Type B pancreatic cell (in vitro differentiated cells): ENCODE data around the gene COMT. TPM values are rescaled to one million over a fixed set of nuclear protein-coding genes. Genes with fewer than 3 reads are reported as not detected.

ENCODE experiments used
- DNase-seq: peaks from one replicate; pipeline ENCODE4 v3.0.0; 2021; ENCODE audit warnings: mixed read lengths; ENCODE audit not compliant: unreplicated experiment; ENCODE audit errors: extremely low spot score
- H3K27ac Mint-ChIP-seq: 2 replicates; pipeline ENCODE4 v1.8.0; 2021; ENCODE audit warnings: mild to moderate bottlenecking, mixed read lengths
- H3K27me3 Mint-ChIP-seq: 2 replicates; pipeline ENCODE4 v1.8.0; 2021; ENCODE audit warnings: mixed read lengths
- H3K36me3 Mint-ChIP-seq: 2 replicates; pipeline ENCODE4 v1.8.0; 2021; ENCODE audit warnings: mixed read lengths
- H3K4me1 Mint-ChIP-seq: one replicate; pipeline ENCODE4 v1.8.0; 2021; ENCODE audit warnings: mixed read lengths; ENCODE audit not compliant: unreplicated experiment
- H3K4me3 Mint-ChIP-seq: 2 replicates; pipeline ENCODE4 v1.8.0; 2021; ENCODE audit warnings: mild to moderate bottlenecking, mixed read lengths
- H3K9me3 Mint-ChIP-seq: 2 replicates; pipeline ENCODE4 v1.8.0; 2021; ENCODE audit warnings: mixed read lengths
- total RNA-seq: library from RNA; stranded (reverse); gene quantifications from 2 replicates; pipeline ENCODE4 v1.2.1, GENCODE V29; 2021; ENCODE audit warnings: low replicate concordance
- TF ChIP-seq, protein P1 (sequence below): fragments of 200-600 bp; sonication (generic); conservative IDR thresholded peaks from 2 replicates; pipeline ENCODE4 v1.5.0; 2021; ENCODE audit warnings: antibody characterized with exemption, mild to moderate bottlenecking

The COMT gene
- total RNA-seq, 1 donor from 2014 or later, result 87.4 TPM

DNA sequence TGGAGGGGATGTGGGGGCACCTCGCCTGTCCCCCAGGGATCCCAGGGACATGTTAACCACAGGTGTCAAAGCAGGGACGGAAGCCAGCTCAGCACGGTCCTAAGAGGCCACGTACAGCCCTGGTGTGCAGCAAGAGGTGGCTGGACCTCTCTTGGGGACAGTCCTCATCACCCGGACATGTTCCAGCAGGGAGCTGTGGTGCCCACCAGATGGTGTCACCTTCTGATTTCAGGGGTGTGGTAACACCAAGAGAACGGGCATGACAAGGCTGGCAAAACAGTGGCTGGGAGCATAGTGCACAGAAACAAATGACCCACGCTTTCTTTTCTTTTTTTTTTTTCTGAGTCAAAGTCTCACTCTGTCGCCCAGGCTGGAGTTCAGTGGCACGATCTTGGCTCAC is 25.6 kb upstream of the COMT start:
- Mint-ChIP-seq H3K27me3 (peaks cover 3% of the 10 kb centered on the region), H3K36me3 (peaks cover 12% of the 10 kb centered on the region), H3K27ac (no peak overlapping the region), H3K9me3 (no peaks in the 10 kb centered on the region), H3K4me1 (no peaks in the 10 kb centered on the region), H3K4me3 (no peak overlapping the region)
- no peak for DNase-seq
- TF ChIP-seq, protein P1, sequence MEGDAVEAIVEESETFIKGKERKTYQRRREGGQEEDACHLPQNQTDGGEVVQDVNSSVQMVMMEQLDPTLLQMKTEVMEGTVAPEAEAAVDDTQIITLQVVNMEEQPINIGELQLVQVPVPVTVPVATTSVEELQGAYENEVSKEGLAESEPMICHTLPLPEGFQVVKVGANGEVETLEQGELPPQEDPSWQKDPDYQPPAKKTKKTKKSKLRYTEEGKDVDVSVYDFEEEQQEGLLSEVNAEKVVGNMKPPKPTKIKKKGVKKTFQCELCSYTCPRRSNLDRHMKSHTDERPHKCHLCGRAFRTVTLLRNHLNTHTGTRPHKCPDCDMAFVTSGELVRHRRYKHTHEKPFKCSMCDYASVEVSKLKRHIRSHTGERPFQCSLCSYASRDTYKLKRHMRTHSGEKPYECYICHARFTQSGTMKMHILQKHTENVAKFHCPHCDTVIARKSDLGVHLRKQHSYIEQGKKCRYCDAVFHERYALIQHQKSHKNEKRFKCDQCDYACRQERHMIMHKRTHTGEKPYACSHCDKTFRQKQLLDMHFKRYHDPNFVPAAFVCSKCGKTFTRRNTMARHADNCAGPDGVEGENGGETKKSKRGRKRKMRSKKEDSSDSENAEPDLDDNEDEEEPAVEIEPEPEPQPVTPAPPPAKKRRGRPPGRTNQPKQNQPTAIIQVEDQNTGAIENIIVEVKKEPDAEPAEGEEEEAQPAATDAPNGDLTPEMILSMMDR, result no peak

DNA sequence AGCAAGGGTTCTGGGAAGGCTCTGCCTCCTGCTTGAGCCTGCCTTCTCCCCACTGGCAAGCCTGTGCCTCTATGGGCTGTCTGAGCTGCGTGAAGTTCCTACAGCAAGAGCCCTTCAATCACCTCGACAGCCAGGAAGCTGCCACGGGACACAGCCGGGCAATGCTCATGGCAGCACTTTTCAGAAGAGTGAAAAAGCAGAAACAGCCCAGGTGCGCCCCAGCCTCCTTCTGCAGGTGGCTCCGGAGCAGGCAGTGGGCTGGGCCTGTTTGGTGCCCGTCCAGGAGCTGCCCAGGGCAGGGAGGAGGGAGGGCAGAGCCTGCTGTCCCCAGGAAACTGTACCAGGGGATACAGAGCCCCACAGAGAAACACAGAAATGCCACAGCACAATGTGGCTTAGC is 24.6 kb upstream of the COMT start:
- H3K4me3 Mint-ChIP-seq, result no peak overlapping the region
- peaks cover 3% of the 10 kb centered on the region for H3K27me3 Mint-ChIP-seq
- H3K9me3 Mint-ChIP-seq, result no peaks in the 10 kb centered on the region
- H3K27ac Mint-ChIP-seq, result no peak overlapping the region
- no peak for DNase-seq
- no peaks in the 10 kb centered on the region for H3K4me1 Mint-ChIP-seq
- TF ChIP-seq, protein P1, result no peak
- H3K36me3 Mint-ChIP-seq, result peaks cover 12% of the 10 kb centered on the region

DNA sequence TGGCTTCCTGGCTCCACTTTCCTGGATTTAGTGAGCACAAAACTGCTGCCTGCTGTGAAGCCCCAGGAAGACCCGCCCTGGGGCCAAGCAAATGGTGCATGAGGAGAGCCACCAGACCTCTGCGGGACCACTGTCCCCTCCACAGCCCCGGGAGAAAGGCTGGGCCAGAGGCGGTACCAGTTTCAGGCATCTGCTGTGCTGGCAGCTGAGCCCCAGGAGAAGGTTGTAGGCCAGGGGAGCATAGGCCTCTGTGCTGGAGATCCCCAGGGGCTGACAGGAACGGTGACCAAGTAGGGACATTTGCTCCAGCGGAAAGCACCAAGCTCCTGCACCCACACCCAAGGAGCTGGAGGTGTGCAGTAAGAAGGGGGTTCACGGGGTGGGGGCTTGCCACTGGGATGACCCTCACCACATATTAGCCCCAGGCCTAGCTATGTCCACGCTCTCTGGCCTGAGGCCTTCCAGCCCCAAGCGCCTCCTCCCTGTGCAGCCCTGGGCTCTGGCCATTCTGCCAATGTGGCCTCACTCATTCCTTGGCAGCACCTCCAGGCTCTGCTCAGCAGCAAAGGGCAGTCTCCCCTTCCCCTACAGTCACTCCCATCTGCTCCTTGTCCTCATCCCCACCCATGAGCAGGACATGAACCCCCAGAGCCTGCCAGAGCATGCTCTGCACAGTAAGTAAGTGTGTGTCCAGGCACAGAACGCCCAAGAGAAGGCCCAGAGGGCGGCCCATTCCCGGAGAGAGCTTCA is 24.0 kb upstream of the COMT start:
- TF ChIP-seq, protein P1, result no peak
- peaks cover 3% of the 10 kb centered on the region for H3K27me3 Mint-ChIP-seq

DNA sequence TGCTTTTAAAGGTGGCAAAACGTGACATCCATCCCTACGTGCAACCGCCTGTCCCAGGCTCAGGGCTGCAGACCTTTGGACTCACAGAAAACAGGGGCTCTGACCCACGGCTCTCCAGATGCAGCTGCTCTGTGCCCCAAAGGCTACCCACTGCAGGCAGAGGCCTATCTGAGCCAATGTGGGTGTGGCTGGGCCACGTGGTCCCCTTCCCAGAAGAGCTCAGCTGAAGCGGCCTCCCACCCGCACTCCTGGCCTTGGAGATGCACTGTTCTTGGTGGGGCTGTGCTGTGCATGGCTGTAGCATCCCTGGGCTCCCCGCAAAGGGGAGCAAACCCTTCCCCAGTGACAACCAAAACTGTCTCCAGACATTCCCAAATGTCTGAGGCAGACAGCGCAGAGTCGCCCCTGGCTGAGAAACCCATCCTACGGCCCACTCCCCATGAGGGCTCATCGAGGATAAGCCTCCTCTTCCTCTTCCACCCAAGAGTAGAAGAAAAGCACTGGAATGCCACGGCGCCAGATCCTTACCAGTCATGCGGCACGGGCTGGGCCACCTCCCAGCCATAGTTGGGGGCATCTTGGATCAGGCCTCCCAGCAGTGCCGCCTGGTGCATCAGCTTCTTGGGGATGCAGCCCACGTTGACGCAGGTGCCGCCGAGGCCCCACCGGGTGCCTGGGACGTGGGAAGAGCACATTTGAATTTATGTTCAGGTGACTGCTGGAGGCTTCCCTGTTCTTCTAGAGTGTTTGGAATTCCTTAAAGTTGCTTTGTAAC is 23.1 kb upstream of the COMT start:
- DNase-seq, result no peak
- TF ChIP-seq, protein P1, result no peak
- Mint-ChIP-seq H3K4me3 (no peak overlapping the region), H3K27ac (no peak overlapping the region), H3K4me1 (no peaks in the 10 kb centered on the region), H3K9me3 (no peaks in the 10 kb centered on the region), H3K36me3 (peaks cover 12% of the 10 kb centered on the region), H3K27me3 (peaks cover 3% of the 10 kb centered on the region)

More for the DNA sequence above, 24.0 kb upstream of the COMT start:
- Mint-ChIP-seq H3K4me1 (no peaks in the 10 kb centered on the region), H3K27ac (no peak overlapping the region), H3K4me3 (no peak overlapping the region), H3K36me3 (peaks cover 12% of the 10 kb centered on the region), H3K9me3 (no peaks in the 10 kb centered on the region)
- DNase-seq, result no peak

DNA sequence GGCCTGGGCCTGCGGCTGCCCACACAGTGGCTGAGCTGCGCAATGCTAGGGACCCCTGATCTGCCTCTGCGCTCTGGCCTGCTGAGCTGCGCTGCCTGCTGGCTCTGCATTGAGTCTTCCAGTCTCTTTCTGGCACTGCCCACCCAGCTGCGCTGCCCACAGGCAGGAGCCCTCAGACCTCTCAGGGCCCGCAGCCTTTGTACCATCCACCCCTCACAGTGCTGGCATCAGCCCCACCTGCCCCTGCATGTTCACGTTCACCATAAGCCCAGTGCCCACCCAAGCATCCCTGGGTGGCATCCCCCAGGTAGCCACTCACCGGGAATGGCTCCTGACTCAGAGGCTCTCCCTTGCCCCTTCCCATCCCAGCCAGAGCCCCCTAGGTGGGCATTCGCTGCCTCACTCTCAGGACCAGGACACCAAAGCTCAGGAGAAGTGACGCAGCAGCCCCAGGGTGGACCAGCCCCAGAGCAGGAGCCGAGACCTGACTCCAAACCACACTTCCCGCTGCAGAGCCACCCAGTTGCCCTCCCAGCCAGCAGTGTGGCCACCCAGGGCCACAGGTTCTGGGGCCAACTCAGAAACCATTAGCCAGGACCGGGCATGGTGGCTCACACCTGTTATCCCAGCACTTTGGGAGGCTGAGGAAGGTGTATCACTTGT is 21.7 kb upstream of the COMT start:
- Mint-ChIP-seq H3K27me3 (no peaks in the 10 kb centered on the region), H3K4me3 (no peak overlapping the region), H3K27ac (no peak overlapping the region), H3K9me3 (no peaks in the 10 kb centered on the region), H3K36me3 (peaks cover 3% of the 10 kb centered on the region), H3K4me1 (peaks cover 6% of the 10 kb centered on the region)
- no peak for DNase-seq
- TF ChIP-seq, protein P1, result no peak
